GM23338 (cell line): ENCODE data around the gene NPY4R. TPM values are rescaled to one million over a fixed set of nuclear protein-coding genes. Genes with fewer than 3 reads are reported as not detected.
A peak's percentile ranks its signal among the peaks of the same experiment; 100 is the strongest.
"Not testable (repeated sequence)": the region's sequence is repeated elsewhere in the genome, so short reads cannot be mapped to it uniquely, and the experiment has no call there.

Experiments
- ATAC-seq: fragments of 200-7000 bp; cut with Tn5 transposase; 3 replicates; pipeline ENCODE4 v1.9.1; 2020
- DNase-seq: peaks from one replicate; pipeline ENCODE4 v3.0.0-alpha.2; 2015; ENCODE audit warnings: low spot score
- H2AFZ ChIP-seq: fragments of 200-600 bp; sonication (generic); 2 replicates; pipeline ENCODE4 v1.8.0; 2016; ENCODE audit warnings: antibody characterized with exemption, mild to moderate bottlenecking, moderate library complexity
- H3F3A ChIP-seq: fragments of 200-600 bp; sonication (generic); replicated peaks from 2 replicates; pipeline ENCODE4 v1.8.0; 2017; ENCODE audit warnings: antibody characterized with exemption, mixed run types, low read depth
- H3K27ac ChIP-seq: fragments of 200-600 bp; sonication (generic); 2 replicates; pipeline ENCODE4 v1.6.1; 2016; ENCODE audit warnings: low read depth
- H3K27me3 ChIP-seq: fragments of 200-600 bp; sonication (generic); 2 replicates; pipeline ENCODE4 v1.8.0; 2016; ENCODE audit warnings: mild to moderate bottlenecking, mixed run types, moderate library complexity; ENCODE audit not compliant: insufficient read depth
- H3K36me3 ChIP-seq: fragments of 200-600 bp; sonication (generic); 2 replicates; pipeline ENCODE4 v1.8.0; 2016; ENCODE audit warnings: mild to moderate bottlenecking; ENCODE audit not compliant: insufficient read depth
- H3K4me1 ChIP-seq: fragments of 200-600 bp; sonication (generic); 2 replicates; pipeline ENCODE4 v1.8.0; 2016; ENCODE audit warnings: mild to moderate bottlenecking, moderate library complexity; ENCODE audit not compliant: insufficient read depth
- H3K4me2 ChIP-seq: fragments of 200-600 bp; sonication (generic); 2 replicates; pipeline ENCODE4 v1.7.1; 2017; ENCODE audit warnings: mixed run types
- H3K4me3 ChIP-seq: fragments of 200-600 bp; sonication (generic); 2 replicates; pipeline ENCODE4 v1.6.1; 2016; ENCODE audit warnings: mixed run types
- H3K79me2 ChIP-seq: fragments of 200-600 bp; sonication (generic); replicated peaks from 2 replicates; pipeline ENCODE4 v1.8.0; 2017; ENCODE audit warnings: mild to moderate bottlenecking; ENCODE audit not compliant: insufficient read depth
- H3K9me2 ChIP-seq: fragments of 200-600 bp; sonication (generic); 2 replicates; pipeline ENCODE4 v1.8.0; 2017; ENCODE audit not compliant: insufficient read depth
- H4K20me1 ChIP-seq: fragments of 200-600 bp; sonication (generic); replicated peaks from 2 replicates; pipeline ENCODE4 v1.8.0; 2017; ENCODE audit warnings: mild to moderate bottlenecking; ENCODE audit not compliant: insufficient read depth
- H3K27ac Mint-ChIP-seq: 2 replicates; pipeline ENCODE4 v1.8.0; 2020; ENCODE audit warnings: inconsistent platforms, mild to moderate bottlenecking, moderate library complexity, mixed read lengths
- H3K27me3 Mint-ChIP-seq: 3 replicates; pipeline ENCODE4 v1.8.0; 2022; ENCODE audit warnings: low read depth, mild to moderate bottlenecking, moderate library complexity, mixed read lengths, inconsistent platforms; ENCODE audit not compliant: insufficient read depth, poor library complexity
- H3K36me3 Mint-ChIP-seq: 3 replicates; pipeline ENCODE4 v1.8.0; 2021; ENCODE audit warnings: low read depth, mild to moderate bottlenecking, inconsistent platforms, moderate library complexity, mixed read lengths
- H3K4me1 Mint-ChIP-seq: 3 replicates; pipeline ENCODE4 v1.8.0; 2020; ENCODE audit warnings: mild to moderate bottlenecking, inconsistent platforms, mixed read lengths
- H3K4me3 Mint-ChIP-seq: 3 replicates; pipeline ENCODE4 v1.8.0; 2021; ENCODE audit warnings: moderate library complexity, mild to moderate bottlenecking, inconsistent platforms, mixed read lengths
- H3K9me3 Mint-ChIP-seq: 3 replicates; pipeline ENCODE4 v1.8.0; 2020; ENCODE audit warnings: moderate library complexity, mild to moderate bottlenecking, inconsistent platforms, mixed read lengths
- CREB1 ChIP-seq: fragments of 250-450 bp; sonication (Bioruptor Pico); IDR thresholded peaks from 2 replicates; pipeline ENCODE4 v1.5.0; 2020; ENCODE audit warnings: low read depth, mild to moderate bottlenecking, moderate library complexity
- EZH2 ChIP-seq: fragments of 200-600 bp; sonication (generic); IDR thresholded peaks from one replicate; pipeline ENCODE4 v1.8.0; 2017; ENCODE audit warnings: antibody characterized with exemption, mild to moderate bottlenecking, low read depth; ENCODE audit not compliant: unreplicated experiment
- EZH2phosphoT487 ChIP-seq: fragments of 200-600 bp; sonication (generic); IDR thresholded peaks from one replicate; pipeline ENCODE4 v1.8.1; 2018; ENCODE audit warnings: antibody characterized with exemption; ENCODE audit not compliant: unreplicated experiment
- NANOG ChIP-seq: IDR thresholded peaks from 2 replicates; pipeline ENCODE4 v1.6.1; 2016; ENCODE audit warnings: antibody characterized with exemption, borderline replicate concordance
- POLR2AphosphoS5 ChIP-seq: IDR thresholded peaks from 2 replicates; pipeline ENCODE4 v1.6.1; 2016; ENCODE audit warnings: antibody characterized with exemption, low read depth
- STAT1 ChIP-seq: IDR thresholded peaks from one replicate; pipeline ENCODE4 v1.6.1; 2016; ENCODE audit warnings: antibody characterized with exemption; ENCODE audit not compliant: unreplicated experiment
- ZNF114 ChIP-seq: fragments of 250-450 bp; sonication (Bioruptor Pico); IDR thresholded peaks from 2 replicates; pipeline ENCODE4 v1.5.0; 2020; ENCODE audit warnings: mild to moderate bottlenecking, moderate library complexity
- ZNF331 ChIP-seq: fragments of 250-450 bp; sonication (Bioruptor Pico); IDR thresholded peaks from 2 replicates; pipeline ENCODE4 v1.5.0; 2020; ENCODE audit warnings: low read depth, mild to moderate bottlenecking, moderate library complexity
- long read RNA-seq: library from polyadenylated mRNA; unstranded; transcript quantifications from one replicate; pipeline ENCODE4 v2.0.0, GENCODE V29; 2020; ENCODE audit not compliant: unreplicated experiment
- polyA plus RNA-seq: library from polyadenylated mRNA; unstranded; fragments of >200 nt; fragmentation: Nextera tagmentation; extraction: Ambion mirVana; gene quantifications from 2 replicates; pipeline ENCODE4 v1.2.1, GENCODE V29; 2016
- total RNA-seq: library from RNA; depleted of rRNA; stranded (reverse); fragments of >200 nt; shearing (Covaris generic); gene quantifications from 2 replicates; pipeline ENCODE4 v1.2.3, GENCODE V29; 2014; rRNA removed
- TF ChIP-seq, protein P1 (sequence below): IDR thresholded peaks from one replicate; pipeline ENCODE4 v1.6.1; 2018; ENCODE audit warnings: antibody characterized with exemption; ENCODE audit not compliant: unreplicated experiment
- TF ChIP-seq, protein P2 (sequence below), 2 experiments: fragments of 200-600 bp in 1 of 2; sonication (generic) in 1 of 2; conservative IDR thresholded peaks; 2 replicates each; pipeline versions ENCODE4 v1.5.1 to v1.6.1; 2016 to 2017; ENCODE audit warnings: antibody characterized with exemption in 2 of 2, low read depth in 2 of 2, mild to moderate bottlenecking in 2 of 2, moderate library complexity in 1 of 2
- TF ChIP-seq, protein P3 (sequence below): IDR thresholded peaks from 2 replicates; pipeline ENCODE4 v1.6.1; 2016; ENCODE audit warnings: antibody characterized with exemption

The NPY4R gene, protein sequence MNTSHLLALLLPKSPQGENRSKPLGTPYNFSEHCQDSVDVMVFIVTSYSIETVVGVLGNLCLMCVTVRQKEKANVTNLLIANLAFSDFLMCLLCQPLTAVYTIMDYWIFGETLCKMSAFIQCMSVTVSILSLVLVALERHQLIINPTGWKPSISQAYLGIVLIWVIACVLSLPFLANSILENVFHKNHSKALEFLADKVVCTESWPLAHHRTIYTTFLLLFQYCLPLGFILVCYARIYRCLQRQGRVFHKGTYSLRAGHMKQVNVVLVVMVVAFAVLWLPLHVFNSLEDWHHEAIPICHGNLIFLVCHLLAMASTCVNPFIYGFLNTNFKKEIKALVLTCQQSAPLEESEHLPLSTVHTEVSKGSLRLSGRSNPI
- total RNA-seq = not detected in 2 replicates
- not detected in 2 replicates for polyA plus RNA-seq
- long read RNA-seq = 0 reads

DNA sequence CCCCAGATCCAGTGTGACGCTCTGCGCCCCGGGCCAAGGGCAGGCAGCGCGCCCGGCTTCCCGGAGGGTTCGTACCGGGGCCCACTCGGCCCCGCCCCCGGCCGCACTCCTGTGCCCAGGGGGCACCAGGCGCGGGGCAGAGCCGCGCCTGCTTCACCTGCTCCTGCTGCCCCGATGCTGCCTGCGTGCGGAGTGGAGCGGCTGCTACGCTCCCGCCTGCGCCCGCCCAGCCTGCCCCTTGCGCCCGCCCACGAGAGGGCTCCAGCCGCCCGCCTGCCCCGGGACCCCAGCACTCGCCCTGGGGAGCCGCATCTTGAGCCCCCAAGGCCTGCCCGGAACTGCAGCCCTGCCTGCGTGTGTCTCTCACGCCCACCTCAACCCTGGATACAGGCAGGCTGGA lies at the start of gene NPY4R:
TSS of gene NPY4R (minus strand) at position 194 of the 400 bp plus-strand sequence. CDS start 3,323 bp downstream, outside the sequence.
- H3K36me3 Mint-ChIP-seq, DNase-seq, H4K20me1 ChIP-seq, H3K4me3 Mint-ChIP-seq, H3K4me1 ChIP-seq, H3K4me1 Mint-ChIP-seq, H3K27me3 Mint-ChIP-seq, H3K4me3 ChIP-seq, H3F3A ChIP-seq, H3K27ac Mint-ChIP-seq, H2AFZ ChIP-seq, H3K9me2 ChIP-seq, H3K79me2 ChIP-seq, H3K4me2 ChIP-seq, H3K27me3 ChIP-seq, H3K27ac ChIP-seq, H3K36me3 ChIP-seq, H3K9me3 Mint-ChIP-seq: not testable (repeated sequence)
- peak; percentile 88 for ATAC-seq

DNA sequence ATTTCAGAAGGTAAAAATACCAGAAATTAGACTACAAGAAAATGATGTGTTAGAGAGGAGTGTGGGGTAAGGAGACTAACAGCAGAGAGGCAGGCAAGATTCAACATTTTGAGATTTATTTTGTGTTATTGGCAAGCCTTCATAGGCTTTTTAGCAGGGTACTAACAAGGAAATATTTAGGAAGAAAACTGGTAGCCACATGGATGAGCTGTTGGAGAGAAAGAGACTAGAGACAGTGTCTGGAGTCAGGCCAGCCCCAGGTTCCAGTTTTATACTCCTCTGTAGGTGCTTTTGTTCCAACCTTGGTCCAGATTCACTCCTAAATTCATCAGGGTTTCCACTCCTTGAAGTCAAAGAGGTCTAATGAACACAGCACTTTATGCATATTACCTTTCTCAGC lies 49.6 kb upstream of the NPY4R start:
- H3K79me2 ChIP-seq = no peaks in the 10 kb centered on the region
- 0 out of 2 replicates have a peak overlapping the region, but pooled peaks have one; percentile 50 for H2AFZ ChIP-seq
- H3K4me3 ChIP-seq = no peak overlapping the region
- H3K27me3 Mint-ChIP-seq = peaks cover 5% of the 10 kb centered on the region
- no peak overlapping the region for H3K4me2 ChIP-seq
- no peaks in the 10 kb centered on the region for H4K20me1 ChIP-seq
- H3K27ac ChIP-seq = no peak overlapping the region
- no peaks in the 10 kb centered on the region for H3K36me3 Mint-ChIP-seq
- H3K4me1 ChIP-seq = no peaks in the 10 kb centered on the region
- H3K36me3 ChIP-seq = no peaks in the 10 kb centered on the region; the same call in 1 of the 2 replicates
- peaks cover 17% of the 10 kb centered on the region; the same call in 1 of the 2 replicates for H3K9me2 ChIP-seq
- H3K27ac Mint-ChIP-seq = no peak overlapping the region
- H3K27me3 ChIP-seq = no peaks in the 10 kb centered on the region
- H3K4me1 Mint-ChIP-seq = no peaks in the 10 kb centered on the region
- no peaks in the 10 kb centered on the region for H3K9me3 Mint-ChIP-seq
- no peak overlapping the region for H3K4me3 Mint-ChIP-seq
- no peaks in the 10 kb centered on the region for H3F3A ChIP-seq
- ATAC-seq (no peak), DNase-seq (no peak)
- TF ChIP-seq STAT1 = no peak
- TF ChIP-seq, protein P1, sequence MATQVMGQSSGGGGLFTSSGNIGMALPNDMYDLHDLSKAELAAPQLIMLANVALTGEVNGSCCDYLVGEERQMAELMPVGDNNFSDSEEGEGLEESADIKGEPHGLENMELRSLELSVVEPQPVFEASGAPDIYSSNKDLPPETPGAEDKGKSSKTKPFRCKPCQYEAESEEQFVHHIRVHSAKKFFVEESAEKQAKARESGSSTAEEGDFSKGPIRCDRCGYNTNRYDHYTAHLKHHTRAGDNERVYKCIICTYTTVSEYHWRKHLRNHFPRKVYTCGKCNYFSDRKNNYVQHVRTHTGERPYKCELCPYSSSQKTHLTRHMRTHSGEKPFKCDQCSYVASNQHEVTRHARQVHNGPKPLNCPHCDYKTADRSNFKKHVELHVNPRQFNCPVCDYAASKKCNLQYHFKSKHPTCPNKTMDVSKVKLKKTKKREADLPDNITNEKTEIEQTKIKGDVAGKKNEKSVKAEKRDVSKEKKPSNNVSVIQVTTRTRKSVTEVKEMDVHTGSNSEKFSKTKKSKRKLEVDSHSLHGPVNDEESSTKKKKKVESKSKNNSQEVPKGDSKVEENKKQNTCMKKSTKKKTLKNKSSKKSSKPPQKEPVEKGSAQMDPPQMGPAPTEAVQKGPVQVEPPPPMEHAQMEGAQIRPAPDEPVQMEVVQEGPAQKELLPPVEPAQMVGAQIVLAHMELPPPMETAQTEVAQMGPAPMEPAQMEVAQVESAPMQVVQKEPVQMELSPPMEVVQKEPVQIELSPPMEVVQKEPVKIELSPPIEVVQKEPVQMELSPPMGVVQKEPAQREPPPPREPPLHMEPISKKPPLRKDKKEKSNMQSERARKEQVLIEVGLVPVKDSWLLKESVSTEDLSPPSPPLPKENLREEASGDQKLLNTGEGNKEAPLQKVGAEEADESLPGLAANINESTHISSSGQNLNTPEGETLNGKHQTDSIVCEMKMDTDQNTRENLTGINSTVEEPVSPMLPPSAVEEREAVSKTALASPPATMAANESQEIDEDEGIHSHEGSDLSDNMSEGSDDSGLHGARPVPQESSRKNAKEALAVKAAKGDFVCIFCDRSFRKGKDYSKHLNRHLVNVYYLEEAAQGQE = no peak
- TF ChIP-seq NANOG = no peak
- TF ChIP-seq, protein P2, sequence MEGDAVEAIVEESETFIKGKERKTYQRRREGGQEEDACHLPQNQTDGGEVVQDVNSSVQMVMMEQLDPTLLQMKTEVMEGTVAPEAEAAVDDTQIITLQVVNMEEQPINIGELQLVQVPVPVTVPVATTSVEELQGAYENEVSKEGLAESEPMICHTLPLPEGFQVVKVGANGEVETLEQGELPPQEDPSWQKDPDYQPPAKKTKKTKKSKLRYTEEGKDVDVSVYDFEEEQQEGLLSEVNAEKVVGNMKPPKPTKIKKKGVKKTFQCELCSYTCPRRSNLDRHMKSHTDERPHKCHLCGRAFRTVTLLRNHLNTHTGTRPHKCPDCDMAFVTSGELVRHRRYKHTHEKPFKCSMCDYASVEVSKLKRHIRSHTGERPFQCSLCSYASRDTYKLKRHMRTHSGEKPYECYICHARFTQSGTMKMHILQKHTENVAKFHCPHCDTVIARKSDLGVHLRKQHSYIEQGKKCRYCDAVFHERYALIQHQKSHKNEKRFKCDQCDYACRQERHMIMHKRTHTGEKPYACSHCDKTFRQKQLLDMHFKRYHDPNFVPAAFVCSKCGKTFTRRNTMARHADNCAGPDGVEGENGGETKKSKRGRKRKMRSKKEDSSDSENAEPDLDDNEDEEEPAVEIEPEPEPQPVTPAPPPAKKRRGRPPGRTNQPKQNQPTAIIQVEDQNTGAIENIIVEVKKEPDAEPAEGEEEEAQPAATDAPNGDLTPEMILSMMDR (conservative IDR thresholded peaks at IDR 0.05; ENCODE audit: low read depth in 2 of 2) = no peak
- no peak for TF ChIP-seq ZNF331 (CRISPR knock-in tag)
- TF ChIP-seq EZH2phosphoT487 = no peak
- no peak for TF ChIP-seq EZH2
- TF ChIP-seq POLR2AphosphoS5 = no peak
- TF ChIP-seq, protein P3, sequence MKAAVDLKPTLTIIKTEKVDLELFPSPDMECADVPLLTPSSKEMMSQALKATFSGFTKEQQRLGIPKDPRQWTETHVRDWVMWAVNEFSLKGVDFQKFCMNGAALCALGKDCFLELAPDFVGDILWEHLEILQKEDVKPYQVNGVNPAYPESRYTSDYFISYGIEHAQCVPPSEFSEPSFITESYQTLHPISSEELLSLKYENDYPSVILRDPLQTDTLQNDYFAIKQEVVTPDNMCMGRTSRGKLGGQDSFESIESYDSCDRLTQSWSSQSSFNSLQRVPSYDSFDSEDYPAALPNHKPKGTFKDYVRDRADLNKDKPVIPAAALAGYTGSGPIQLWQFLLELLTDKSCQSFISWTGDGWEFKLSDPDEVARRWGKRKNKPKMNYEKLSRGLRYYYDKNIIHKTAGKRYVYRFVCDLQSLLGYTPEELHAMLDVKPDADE = no peak
- TF ChIP-seq ZNF114 (CRISPR knock-in tag) = no peak
- no peak for TF ChIP-seq CREB1 (CRISPR knock-in tag)
